Loucy (cell line): Measurements from ENCODE around the gene ADGRG1.

Experiments used
- H2AFZ ChIP-seq: fragments of 200-600 bp; sonication (generic); 2 replicates; pipeline ENCODE4 v1.6.0; 2016; ENCODE audit warnings: antibody characterized with exemption, mild to moderate bottlenecking, low read length, moderate library complexity
- H3F3A ChIP-seq: fragments of 200-600 bp; 2 replicates; pipeline ENCODE4 v1.6.0; 2016; ENCODE audit warnings: antibody characterized with exemption, low read depth, mild to moderate bottlenecking
- H3K27me3 ChIP-seq: fragments of 200-600 bp; sonication (generic); 2 replicates; pipeline ENCODE4 v1.6.1; 2014; ENCODE audit warnings: low read length, mild to moderate bottlenecking; ENCODE audit not compliant: insufficient read depth, poor library complexity, severe bottlenecking
- H3K36me3 ChIP-seq: fragments of 200-600 bp; sonication (generic); 2 replicates; pipeline ENCODE4 v1.6.1; 2016; ENCODE audit warnings: low read length; ENCODE audit not compliant: insufficient read depth
- H3K4me1 ChIP-seq: fragments of 200-600 bp; sonication (generic); 2 replicates; pipeline ENCODE4 v1.5.1; 2014; ENCODE audit warnings: low read length, mild to moderate bottlenecking; ENCODE audit not compliant: insufficient read depth, poor library complexity, severe bottlenecking
- H3K4me2 ChIP-seq: fragments of 200-600 bp; sonication (generic); 2 replicates; pipeline ENCODE4 v1.6.0; 2014; ENCODE audit warnings: antibody characterized with exemption, low read length, low read depth, mild to moderate bottlenecking; ENCODE audit not compliant: poor library complexity, severe bottlenecking
- H3K4me3 ChIP-seq: fragments of 200-600 bp; sonication (generic); 2 replicates; pipeline ENCODE4 v1.5.1; 2014; ENCODE audit warnings: low read length, mild to moderate bottlenecking, mixed read lengths; ENCODE audit not compliant: poor library complexity, severe bottlenecking
- H3K79me2 ChIP-seq: fragments of 200-600 bp; sonication (generic); 2 replicates; pipeline ENCODE4 v1.6.1; 2014; ENCODE audit warnings: low read length; ENCODE audit not compliant: insufficient read depth
- H3K9ac ChIP-seq: fragments of 200-600 bp; sonication (generic); 2 replicates; pipeline ENCODE4 v1.6.0; 2014; ENCODE audit warnings: mild to moderate bottlenecking, low read depth, low read length, moderate library complexity; ENCODE audit not compliant: poor library complexity, severe bottlenecking
- H3K9me2 ChIP-seq: fragments of 200-600 bp; sonication (generic); replicated peaks from 2 replicates; pipeline ENCODE4 v1.6.1; 2016; ENCODE audit warnings: low read depth, low read length, mixed read lengths
- H3K9me3 ChIP-seq: fragments of 200-600 bp; sonication (generic); 2 replicates; pipeline ENCODE4 v1.6.1; 2014; ENCODE audit warnings: mild to moderate bottlenecking, antibody characterized with exemption, low read length, low read depth; ENCODE audit not compliant: insufficient read depth
- H4K20me1 ChIP-seq: fragments of 200-600 bp; sonication (generic); 2 replicates; pipeline ENCODE4 v1.6.0; 2014; ENCODE audit warnings: antibody characterized with exemption, low read length, mild to moderate bottlenecking; ENCODE audit not compliant: insufficient read depth, poor library complexity, severe bottlenecking
- CTCF ChIP-seq: fragments of 200-600 bp; sonication (generic); conservative IDR thresholded peaks from 2 replicates; pipeline ENCODE4 v1.5.1; 2014; ENCODE audit warnings: mild to moderate bottlenecking, antibody characterized with exemption, low read length
- EZH2phosphoT487 ChIP-seq: fragments of 200-600 bp; IDR thresholded peaks from 2 replicates; pipeline ENCODE4 v1.6.1; 2018; ENCODE audit warnings: antibody characterized with exemption, mild to moderate bottlenecking, moderate library complexity, borderline replicate concordance

Gene ADGRG1

GRCh38 chr16:57606147-57606846, 22.1 kb upstream of the ADGRG1 start:
- Histone ChIP-seq H3K4me3 (peak overlapping the region; percentile 3), H3K79me2 (no peaks in the 10 kb centered on the region), H3K4me1 (peaks cover 74% of the 10 kb centered on the region), H3K9ac (peak overlapping the region; percentile 61), H3F3A (peaks cover 17% of the 10 kb centered on the region), H4K20me1 (no peaks in the 10 kb centered on the region), H3K9me3 (no peaks in the 10 kb centered on the region), H3K4me2 (peak overlapping the region; percentile 37), H3K9me2 (no peaks in the 10 kb centered on the region), H3K27me3 (no peaks in the 10 kb centered on the region), H3K36me3 (no peaks in the 10 kb centered on the region), H2AFZ (peak overlapping the region; percentile 73)
- TF ChIP-seq EZH2phosphoT487 (no peak), CTCF (no peak)

GRCh38 chr16:57606847-57607501, 21.5 kb upstream of the ADGRG1 start:
- no peaks in the 10 kb centered on the region for H3K27me3 ChIP-seq
- H3K4me1 ChIP-seq = peaks cover 68% of the 10 kb centered on the region
- H3K36me3 ChIP-seq = no peaks in the 10 kb centered on the region
- H3K9me3 ChIP-seq = no peaks in the 10 kb centered on the region
- H3K9ac ChIP-seq = peak overlapping the region; percentile 61
- H2AFZ ChIP-seq = peak overlapping the region; percentile 73
- H3F3A ChIP-seq = peaks cover 10% of the 10 kb centered on the region
- peak overlapping the region; percentile 37 for H3K4me2 ChIP-seq
- no peak for TF ChIP-seq EZH2phosphoT487
- TF ChIP-seq CTCF = no peak
- peak overlapping the region; percentile 3 for H3K4me3 ChIP-seq
- H3K9me2 ChIP-seq = no peaks in the 10 kb centered on the region
- no peaks in the 10 kb centered on the region for H4K20me1 ChIP-seq
- no peaks in the 10 kb centered on the region for H3K79me2 ChIP-seq

- H3K9ac ChIP-seq = peak overlapping the region; percentile 30
- H2AFZ ChIP-seq = peak overlapping the region; percentile 38
- H3K4me3 ChIP-seq = no peak overlapping the region
Observed at GRCh38 chr16:57607676-57608461, 20.6 kb upstream of the ADGRG1 start.

More at GRCh38 chr16:57607676-57608461, 20.6 kb upstream of the ADGRG1 start:
- H3K9me2 ChIP-seq = no peaks in the 10 kb centered on the region
- peaks cover 2% of the 10 kb centered on the region; the same call in 1 of the 2 replicates for H3F3A ChIP-seq
- H3K9me3 ChIP-seq = no peaks in the 10 kb centered on the region
- no peak overlapping the region for H3K4me2 ChIP-seq
- no peaks in the 10 kb centered on the region for H3K79me2 ChIP-seq
- no peaks in the 10 kb centered on the region for H4K20me1 ChIP-seq
- peaks cover 59% of the 10 kb centered on the region for H3K4me1 ChIP-seq
- H3K36me3 ChIP-seq = no peaks in the 10 kb centered on the region
- TF ChIP-seq EZH2phosphoT487 = no peak
- no peak for TF ChIP-seq CTCF
- no peaks in the 10 kb centered on the region for H3K27me3 ChIP-seq
